ENCODE data around the gene HMMR. TPM values are rescaled to one million over a fixed set of nuclear protein-coding genes. Genes with fewer than 3 reads are reported as not detected.

HMMR gene
- total RNA-seq, 1 experiment from 2014 or later, result 54.9 TPM

DNA sequence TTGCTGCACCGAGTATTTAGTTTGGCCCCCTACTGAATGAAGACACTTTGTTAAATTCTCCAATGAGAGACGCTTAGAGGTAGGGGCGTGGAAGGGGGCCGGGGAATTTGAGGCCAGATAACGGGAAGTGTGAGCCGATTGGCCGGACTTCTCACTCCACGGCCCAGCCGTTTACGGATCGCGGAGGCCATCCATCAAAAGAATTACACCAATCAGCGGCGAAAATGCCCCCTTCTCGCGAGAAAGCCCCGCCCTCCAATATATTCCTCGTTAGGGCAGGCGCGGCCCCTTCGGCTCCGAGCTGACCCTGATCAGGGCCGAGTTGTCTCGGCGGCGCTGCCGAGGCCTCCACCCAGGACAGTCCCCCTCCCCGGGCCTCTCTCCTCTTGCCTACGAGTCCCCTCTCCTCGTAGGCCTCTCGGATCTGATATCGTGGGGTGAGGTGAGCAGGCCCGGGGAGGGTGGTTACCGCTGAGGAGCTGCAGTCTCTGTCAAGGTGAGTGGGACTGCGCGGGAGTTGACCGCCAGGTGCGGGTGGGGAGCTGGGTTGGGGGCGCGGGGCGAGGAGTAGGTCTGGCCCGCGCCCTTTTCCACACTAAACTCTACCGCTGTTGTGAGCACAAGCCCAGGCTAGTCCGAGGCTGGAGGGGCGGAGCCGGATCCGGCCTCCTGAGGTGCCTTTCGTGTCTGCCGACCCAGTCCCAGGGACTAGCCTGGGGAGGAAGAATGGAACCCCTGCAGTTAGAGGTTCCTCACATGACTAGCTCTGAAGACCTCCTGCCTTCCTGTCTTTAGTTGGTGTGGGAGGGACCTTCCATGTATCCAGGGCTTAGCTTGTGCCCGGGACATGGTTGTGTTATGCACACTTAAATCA lies 22.9 kb upstream of the HMMR start, which contains the start of gene CCNG1 (continued):
- TF ChIP-seq YY1 (IDR thresholded peaks at IDR 0.05; ENCODE audit: extremely low read depth, insufficient replicate concordance, low read depth, low read length) (no peak), POLR2A (IDR thresholded peaks at IDR 0.05; ENCODE audit: borderline replicate concordance, extremely low read depth, insufficient read depth, insufficient read length) (no peak), JUND (IDR thresholded peaks at IDR 0.05) (no peak), FOSL1 (IDR thresholded peaks at IDR 0.05; ENCODE audit: low read depth) (no peak), SRF (IDR thresholded peaks at IDR 0.05; ENCODE audit: low read depth) (no peak)
- TF ChIP-seq, protein P1, sequence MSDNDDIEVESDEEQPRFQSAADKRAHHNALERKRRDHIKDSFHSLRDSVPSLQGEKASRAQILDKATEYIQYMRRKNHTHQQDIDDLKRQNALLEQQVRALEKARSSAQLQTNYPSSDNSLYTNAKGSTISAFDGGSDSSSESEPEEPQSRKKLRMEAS (IDR thresholded peaks at IDR 0.05), result 0 out of 2 replicates have a peak, but pooled peaks have one; percentile 7

DNA sequence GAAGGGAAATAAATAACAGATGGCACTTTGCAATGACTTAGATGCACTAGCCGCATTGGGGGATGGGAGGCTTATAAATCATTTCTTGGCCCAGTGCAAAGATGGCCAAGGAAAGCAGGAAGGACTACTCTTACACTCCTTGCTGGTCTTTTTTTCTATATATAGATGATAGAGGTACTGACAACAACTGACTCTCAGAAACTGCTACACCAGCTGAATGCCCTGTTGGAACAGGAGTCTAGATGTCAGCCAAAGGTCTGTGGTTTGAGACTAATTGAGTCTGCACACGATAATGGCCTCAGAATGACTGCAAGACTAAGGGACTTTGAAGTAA lies 21.4 kb upstream of the HMMR start:
- DNase-seq (ENCODE audit: low read depth, low spot score), result no peak
- intact Hi-C loops (cut with micrococcal nuclease), result no loop called here
- H3K4me3 ChIP-seq (replicated peaks in 1 of 2; ENCODE audit: low read depth in 1 of 2, low read length in 2 of 2), result no peak overlapping the region
- ChIA-PET POLR2A (interaction anchor here (0.7 to 4.2 kb wide), 2 partner anchors 20 to 1255 kb away, joined by 3 to 34 read pairs; partner anchors contain the start of genes HMMR and NUDCD2), CTCF (no interaction called here), RAD21 (ENCODE audit: low non-redundant PET in 1 of 2, low total read pairs in 2 of 2, uncharacterized antibody in 2 of 2, unreplicated experiment in 2 of 2) (no interaction called here)
- peaks cover 49% of the 10 kb centered on the region for H3K79me2 ChIP-seq (ENCODE audit: insufficient read depth, low read length)
- no peak overlapping the region for H2AFZ ChIP-seq (ENCODE audit: low read depth, low read length, poor library complexity, severe bottlenecking)
- BruUV-seq (replicated peaks), result no TSS peak
- H3K4me1 ChIP-seq (ENCODE audit: control insufficient read depth in 1 of 2, insufficient read depth in 2 of 2, low read length in 2 of 2), result peaks cover 0 to 14% of the 10 kb centered on the region in 2 experiments; a peak in 3 of 4 replicates
- H3K9me2 ChIP-seq (ENCODE audit: insufficient read depth), result no peaks in the 10 kb centered on the region
- no peak overlapping the region for H3K9ac ChIP-seq (ENCODE audit: low read length)
- H3K27ac ChIP-seq (ENCODE audit: low read depth, low read length), result no peak overlapping the region
- ATAC-seq, result no peak
- no peaks in the 10 kb centered on the region for H3K9me3 ChIP-seq (ENCODE audit: control insufficient read depth in 1 of 2, insufficient read depth in 1 of 2, low read depth in 1 of 2, low read length in 2 of 2)
- H3K4me2 ChIP-seq (ENCODE audit: low read length), result peak overlapping the region; percentile 34; the same call in 1 of the 2 replicates
- H4K20me1 ChIP-seq (ENCODE audit: insufficient read depth), result no peaks in the 10 kb centered on the region
- TF ChIP-seq TCF7L2 (IDR thresholded peaks at IDR 0.05; ENCODE audit: borderline replicate concordance, extremely low read depth, insufficient read depth, insufficient read length) (no peak), FOSL1 (IDR thresholded peaks at IDR 0.05; ENCODE audit: low read depth) (no peak)
- H3K27me3 ChIP-seq (ENCODE audit: insufficient read depth, low read length), result no peaks in the 10 kb centered on the region
- H3K36me3 ChIP-seq (ENCODE audit: control insufficient read depth in 1 of 2, insufficient read depth in 2 of 2, low read length in 2 of 2), result peaks cover 39% of the 10 kb centered on the region in 2 experiments
